H54 (cell line): ENCODE data around the gene NOP10.

Experiments
- DNase-seq: peaks from one replicate; pipeline ENCODE4 v3.0.0; 2011; ENCODE audit warnings: low spot score, mixed read lengths; ENCODE audit not compliant: insufficient read length
- FAIRE-seq: peaks from 3 replicates; lab custom pipeline; 2011; peaks lifted over from hg19 to GRCh38; lab: Jason Lieb, UNC
- POLR2A ChIP-seq: IDR thresholded peaks from 2 replicates; pipeline ENCODE4 v1.6.1; 2011; ENCODE audit warnings: low read depth, mild to moderate bottlenecking, low read length

The NOP10 gene

DNA sequence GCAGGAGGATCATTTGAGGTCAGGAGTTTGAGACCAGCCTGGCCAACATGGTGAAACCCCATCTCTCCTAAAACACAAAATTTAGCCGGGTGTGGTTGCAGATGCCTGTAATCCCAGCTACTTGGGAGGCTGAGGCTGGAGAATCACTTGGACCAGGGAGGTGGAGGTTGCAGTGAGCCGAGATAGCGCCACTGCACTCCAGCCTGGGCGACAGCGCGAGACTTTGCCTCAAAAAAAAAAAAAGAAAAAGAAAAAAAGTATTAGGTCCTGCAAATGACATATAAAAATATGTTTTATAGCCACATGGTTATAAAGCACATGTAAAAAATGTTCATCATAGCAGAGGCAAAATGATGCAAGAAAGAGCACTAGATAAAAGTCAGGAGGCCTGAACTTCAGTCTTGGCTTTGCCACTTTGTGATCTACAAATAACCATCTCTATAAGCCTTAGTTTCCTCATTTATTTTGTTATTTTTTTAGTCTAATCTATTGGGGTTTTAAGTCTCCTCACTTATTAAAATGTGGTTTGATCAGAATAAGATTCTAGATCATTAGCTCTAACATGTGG is 10.3 kb downstream of the NOP10 start:
- DNase-seq (no peak), FAIRE-seq (no peak)
- no peak for TF ChIP-seq POLR2A

DNA sequence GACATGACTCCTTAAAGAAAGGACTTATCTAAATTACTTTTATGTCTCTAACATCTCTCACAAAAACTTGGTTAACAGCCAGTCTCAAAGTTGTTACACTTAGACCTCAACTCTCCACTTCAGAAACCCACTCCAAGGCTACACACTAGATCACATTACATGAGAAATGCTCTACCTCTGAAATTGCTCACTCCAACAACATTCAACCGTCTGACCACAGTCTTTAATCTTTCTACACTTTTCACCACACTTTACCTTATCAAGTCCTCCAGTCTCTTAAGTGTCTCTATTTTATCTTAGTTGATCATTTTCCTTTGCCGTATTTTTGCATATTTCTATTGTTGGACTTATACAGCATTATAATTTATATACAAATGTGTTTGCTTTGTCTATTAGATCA is 11.1 kb downstream of the NOP10 start:
- no peak for FAIRE-seq
- TF ChIP-seq POLR2A = no peak
- no peak for DNase-seq

- FAIRE-seq (no peak), DNase-seq (no peak)
- no peak for TF ChIP-seq POLR2A
Observed at GRCh38 chr15:34330279-34330678, 12.7 kb downstream of the NOP10 start.

GRCh38 chr15:34329006-34329405 is 13.9 kb downstream of the NOP10 start:
- no peak for FAIRE-seq
- no peak for DNase-seq
- no peak for TF ChIP-seq POLR2A

DNA sequence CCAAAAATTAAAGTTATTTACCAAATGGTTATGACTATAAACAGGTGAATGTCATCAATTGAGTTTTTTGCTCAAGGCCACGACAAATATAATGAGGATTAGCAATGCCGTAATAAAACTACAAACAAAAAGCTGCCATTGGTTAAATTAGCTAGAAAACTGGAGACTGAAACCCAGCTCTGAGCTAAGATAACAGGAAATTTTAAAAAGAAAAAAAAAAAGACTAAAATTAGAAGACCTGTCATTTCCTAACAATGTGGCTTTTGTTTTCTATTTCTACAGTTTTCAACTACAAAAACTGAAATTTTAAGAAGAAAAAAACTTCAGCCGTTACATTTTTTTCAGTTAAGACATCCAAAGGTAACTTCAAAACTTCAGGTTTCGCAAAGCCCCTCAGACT is 15.0 kb downstream of the NOP10 start:
- DNase-seq = no peak
- no peak for TF ChIP-seq POLR2A
- FAIRE-seq = no peak

DNA sequence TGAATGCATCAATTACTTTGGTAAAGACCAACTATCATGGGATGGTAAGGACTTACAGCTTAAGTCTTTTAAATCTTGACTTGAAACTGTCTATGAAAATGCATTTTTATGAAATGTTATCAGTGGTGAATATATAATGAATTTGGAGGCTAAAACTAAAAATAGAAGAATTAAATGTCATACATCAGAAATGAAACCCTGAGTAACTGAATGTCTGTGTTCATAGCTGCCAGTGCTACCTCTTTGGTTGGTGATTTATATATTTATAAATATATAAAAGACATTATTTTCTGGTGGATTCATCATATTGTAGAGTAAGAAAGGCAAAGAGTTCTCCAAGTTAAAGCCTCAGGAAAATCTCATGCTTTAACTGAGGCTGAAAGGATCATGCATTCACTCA is 17.6 kb downstream of the NOP10 start:
- no peak for FAIRE-seq

DNA sequence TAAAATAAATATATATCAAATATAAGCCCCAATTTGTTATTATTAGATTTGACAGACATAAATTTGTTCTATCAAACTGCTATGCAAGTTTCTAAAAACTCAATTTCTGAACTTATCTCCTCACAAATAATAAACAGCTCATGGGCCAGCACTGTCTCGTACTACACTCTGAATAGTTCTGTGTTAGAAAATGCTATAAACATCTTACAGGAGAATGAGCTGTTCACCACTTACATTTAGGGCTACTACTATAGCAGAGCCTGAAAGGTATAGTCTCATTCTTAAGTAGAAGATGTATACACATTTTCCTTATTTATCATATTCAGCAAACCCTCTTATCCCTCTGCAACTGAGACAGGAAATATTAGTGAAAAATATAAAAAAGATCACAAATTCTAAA is 18.0 kb downstream of the NOP10 start:
- no peak for FAIRE-seq
- no peak for DNase-seq
- TF ChIP-seq POLR2A = no peak

More for the DNA sequence above, 17.6 kb downstream of the NOP10 start:
- DNase-seq = no peak
- no peak for TF ChIP-seq POLR2A

DNA sequence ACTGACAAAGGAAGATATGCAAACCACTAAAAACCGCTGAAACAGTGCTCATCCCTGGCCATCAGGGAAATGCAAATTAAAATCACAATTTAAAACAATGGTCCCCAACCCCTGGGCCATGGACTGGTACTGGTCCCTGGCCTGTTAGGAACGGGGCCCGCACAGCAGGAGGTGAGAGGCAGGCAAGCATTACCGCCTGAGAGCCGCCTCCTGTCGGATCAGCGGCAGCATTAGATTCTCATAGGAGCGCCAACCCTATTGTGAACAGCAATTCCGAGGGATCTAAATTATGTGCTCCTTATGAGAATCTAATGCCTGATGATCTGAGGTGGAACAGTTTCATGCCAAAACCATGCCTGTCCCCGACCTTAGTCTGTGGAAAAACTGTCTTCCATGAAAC is 19.7 kb downstream of the NOP10 start:
- FAIRE-seq = no peak
- TF ChIP-seq POLR2A = no peak
- DNase-seq = no peak

DNA sequence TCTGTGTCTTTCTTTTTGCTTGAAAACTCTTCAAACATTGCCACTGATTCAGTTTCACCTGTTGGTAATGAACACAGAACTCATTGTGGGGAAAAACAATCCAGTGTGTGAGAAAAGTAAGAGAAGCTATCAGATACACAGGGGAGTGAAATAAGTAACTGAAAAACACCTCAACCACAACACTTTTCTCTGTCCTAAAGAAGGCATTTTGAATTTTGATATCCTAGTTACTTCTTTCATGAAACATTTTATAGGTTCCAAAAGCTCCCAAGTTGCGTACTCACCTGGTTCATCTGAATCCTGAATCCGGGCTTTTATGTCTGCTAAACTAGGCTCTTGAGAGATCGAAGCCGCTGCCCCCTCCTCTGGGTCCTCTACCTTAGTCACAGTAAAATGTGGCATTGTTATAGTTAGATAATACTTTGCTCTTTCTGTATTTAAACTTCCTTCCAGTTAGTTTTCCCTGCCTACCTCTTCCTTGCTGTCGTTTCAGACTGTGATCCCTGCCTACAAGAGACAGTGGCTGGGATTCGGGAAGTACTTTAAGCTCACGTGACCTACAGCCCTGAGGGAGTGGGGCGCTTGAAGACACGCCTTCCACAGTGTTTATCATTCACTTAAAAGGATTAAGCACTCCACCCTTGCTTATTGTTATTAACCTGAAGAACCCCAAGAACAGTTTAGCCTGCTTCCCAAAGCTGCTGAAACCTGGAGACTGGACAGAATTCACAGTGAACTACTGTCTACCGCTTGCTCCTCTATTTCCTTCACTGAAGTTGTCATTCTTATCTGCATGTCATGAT is 24.5 kb downstream of the NOP10 start:
- TF ChIP-seq POLR2A = no peak
- peak; percentile 35 for DNase-seq
- peak; percentile 98 for FAIRE-seq

GRCh38 chr15:34314491-34315490 is 28.1 kb downstream of the NOP10 start:
- no peak for DNase-seq
- FAIRE-seq = no peak

GRCh38 chr15:34311563-34311962 is 31.4 kb downstream of the NOP10 start:
- FAIRE-seq (no peak), DNase-seq (no peak)
- no peak for TF ChIP-seq POLR2A

More at GRCh38 chr15:34314491-34315490, 28.1 kb downstream of the NOP10 start:
- TF ChIP-seq POLR2A = no peak

- no peak for DNase-seq
- no peak for FAIRE-seq
- no peak for TF ChIP-seq POLR2A
Observed at GRCh38 chr15:34304613-34305012, 38.3 kb downstream of the NOP10 start.

DNA sequence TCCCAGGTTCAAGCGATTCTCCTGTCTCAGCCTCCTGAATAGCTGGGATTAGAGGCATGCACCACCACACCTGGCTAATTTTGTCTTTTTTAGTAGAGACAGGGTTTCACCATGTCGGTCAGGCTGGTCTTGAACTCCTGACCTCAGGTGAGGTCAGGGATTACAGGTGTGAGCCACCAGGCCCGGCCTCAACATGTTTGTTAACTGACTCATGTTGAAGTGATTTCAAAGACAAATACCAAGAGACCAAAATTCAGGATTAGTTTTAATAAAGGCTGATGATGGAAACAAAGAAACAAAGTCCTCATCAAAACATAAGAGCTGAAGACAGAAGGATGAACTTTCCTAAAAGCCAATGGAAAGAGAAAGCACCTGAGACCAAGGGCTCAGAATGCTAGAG is 41.9 kb downstream of the NOP10 start:
- no peak for FAIRE-seq
- no peak for DNase-seq
- TF ChIP-seq POLR2A = no peak

DNA sequence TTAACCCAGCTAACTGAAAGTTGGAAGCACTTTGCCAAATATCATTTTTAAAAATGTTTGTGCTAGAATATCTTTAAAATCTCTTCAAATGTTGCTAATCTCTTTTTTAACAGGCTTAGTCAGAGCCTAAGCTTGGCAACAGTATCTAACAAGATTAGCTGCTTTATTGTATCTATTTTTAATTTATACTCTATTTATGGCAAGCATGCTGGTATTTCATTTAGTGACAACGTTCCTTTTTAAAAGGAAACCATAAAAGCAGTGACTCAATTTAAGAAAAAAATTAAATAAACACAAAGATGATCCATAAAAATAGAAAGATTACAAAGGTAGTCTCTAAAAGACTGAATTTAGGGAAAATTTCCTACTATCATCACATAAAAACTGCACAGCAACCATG is 45.9 kb downstream of the NOP10 start:
- DNase-seq = no peak
- TF ChIP-seq POLR2A = no peak
- FAIRE-seq = no peak
